PC-3 (cell line): Measurements from ENCODE around the gene CEACAM7. TPM values are rescaled to one million over a fixed set of nuclear protein-coding genes. Genes with fewer than 3 reads are reported as not detected.

Experiments used
- ATAC-seq: fragments of 200-7000 bp; cut with Tn5 transposase; 2 replicates; pipeline ENCODE4 v1.9.1; 2020; ENCODE audit warnings: mild to moderate bottlenecking, moderate library complexity
- BruUV-seq: library from RNA; stranded (reverse); fragments of 400-500 nt; replicated peaks from 2 replicates; lab custom pipeline; 2021; lab: Mats Ljungman, UMichigan
- CTCF ChIA-PET: fragments of 300-600 bp; sonication (Branson Sonifier 250); formaldehyde crosslinking; loops from one replicate; lab custom pipeline; 2022; ENCODE audit warnings: antibody characterized with exemption; lab: Charles Lee
- POLR2A ChIA-PET: fragments of 300-600 bp; sonication (Branson Sonifier 250); formaldehyde crosslinking; loops from one replicate; lab custom pipeline; 2022; ENCODE audit warnings: antibody characterized with exemption; ENCODE audit not compliant: unreplicated experiment; lab: Charles Lee
- DNase-seq: peaks from one replicate; pipeline ENCODE4 v3.0.0-alpha.2; 2015
- H2AFZ ChIP-seq: fragments of 300-600 bp; sonication (generic); 2 replicates; pipeline ENCODE4 v1.6.0; 2016; ENCODE audit warnings: antibody characterized with exemption, low read length
- H3F3A ChIP-seq: fragments of 300-600 bp; sonication (generic); one replicate; pipeline ENCODE4 v1.6.0; 2017; ENCODE audit warnings: antibody characterized with exemption, low read length, control low read depth, mild to moderate bottlenecking; ENCODE audit not compliant: unreplicated experiment
- H3K27ac ChIP-seq: fragments of 300-600 bp; sonication (generic); 2 replicates; pipeline ENCODE4 v1.5.1; 2016; ENCODE audit warnings: mild to moderate bottlenecking, low read length
- H3K27me3 ChIP-seq: fragments of 300-600 bp; sonication (generic); 2 replicates; pipeline ENCODE4 v1.6.1; 2016; ENCODE audit warnings: low read length, mixed read lengths
- H3K36me3 ChIP-seq: fragments of 300-600 bp; sonication (generic); 2 replicates; pipeline ENCODE4 v1.6.1; 2016; ENCODE audit warnings: low read depth, mixed run types, low read length, mixed read lengths
- H3K4me1 ChIP-seq: fragments of 300-600 bp; sonication (generic); 2 replicates; pipeline ENCODE4 v1.5.1; 2016; ENCODE audit warnings: low read length; ENCODE audit not compliant: insufficient read depth
- H3K4me2 ChIP-seq: fragments of 300-600 bp; sonication (generic); 2 replicates; pipeline ENCODE4 v1.6.0; 2016; ENCODE audit warnings: low read length
- H3K4me3 ChIP-seq: fragments of 300-600 bp; sonication (generic); 2 replicates; pipeline ENCODE4 v1.5.1; 2016; ENCODE audit warnings: mild to moderate bottlenecking, low read length, mixed read lengths
- H3K79me2 ChIP-seq: fragments of 300-600 bp; sonication (generic); 2 replicates; pipeline ENCODE4 v1.6.1; 2017; ENCODE audit warnings: low read length, mixed read lengths
- H3K9ac ChIP-seq: fragments of 300-600 bp; sonication (generic); 2 replicates; pipeline ENCODE4 v1.6.0; 2016; ENCODE audit warnings: mild to moderate bottlenecking, low read length
- H3K9me2 ChIP-seq: fragments of 300-600 bp; sonication (generic); replicated peaks from 2 replicates; pipeline ENCODE4 v1.6.1; 2016; ENCODE audit warnings: mixed run types, low read length, mixed read lengths
- H3K9me3 ChIP-seq: fragments of 300-600 bp; sonication (generic); 2 replicates; pipeline ENCODE4 v1.6.1; 2016; ENCODE audit warnings: low read length, mixed read lengths
- H4K20me1 ChIP-seq: fragments of 300-600 bp; sonication (generic); 2 replicates; pipeline ENCODE4 v1.6.1; 2016; ENCODE audit warnings: low read length, mixed read lengths
- EZH2 ChIP-seq: fragments of 300-600 bp; sonication (generic); IDR thresholded peaks from one replicate; pipeline ENCODE4 v1.6.1; 2017; ENCODE audit warnings: antibody characterized with exemption, mild to moderate bottlenecking, low read length; ENCODE audit not compliant: unreplicated experiment
- EZH2phosphoT487 ChIP-seq: fragments of 300-600 bp; sonication (generic); IDR thresholded peaks from 2 replicates; pipeline ENCODE4 v1.6.1; 2018; ENCODE audit warnings: mild to moderate bottlenecking, antibody characterized with exemption, low read length, borderline replicate concordance
- intact Hi-C: fragments of 100-400 bp; cut with micrococcal nuclease; formaldehyde crosslinking; loops from 2 replicates; pipeline ENCODE4 v1.9.0; 2023
- total RNA-seq: library from RNA; depleted of rRNA; stranded (reverse); fragments of >200 nt; gene quantifications from 2 replicates; pipeline ENCODE4 v1.2.3, GENCODE V29; 2014
- TF ChIP-seq, protein P1 (sequence below): fragments of 300-600 bp; sonication (generic); conservative IDR thresholded peaks from 2 replicates; pipeline ENCODE4 v1.5.1; 2017; ENCODE audit warnings: antibody characterized with exemption, low read depth, mild to moderate bottlenecking, low read length

The CEACAM7 gene
- total RNA-seq, 1 experiment from 2014 or later: not detected

GRCh38 chr19:41691268-41691970 lies 3.3 kb upstream of the CEACAM7 start:
- no peak for ATAC-seq
- no peaks in the 10 kb centered on the region for H3K9me3 ChIP-seq
- CTCF ChIA-PET: interaction anchor here (1.0 kb wide), 1 partner anchor 49 kb away, joined by 6 read pairs; no protein-coding TSS in a partner anchor

DNA sequence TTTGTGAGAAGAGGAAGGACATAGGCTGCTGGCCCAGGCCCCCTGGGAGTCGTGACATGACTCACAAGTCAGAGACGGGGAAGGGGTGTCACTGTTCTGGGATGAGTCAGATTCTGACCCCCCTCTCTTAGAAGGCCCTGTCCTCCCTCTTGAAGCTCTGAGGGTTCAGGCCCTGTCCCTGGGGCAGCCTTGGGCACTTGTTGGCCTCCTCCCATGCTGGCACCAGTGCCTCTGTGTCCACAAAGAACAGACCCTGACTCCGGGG lies 2.7 kb upstream of the CEACAM7 start:
- H3K4me2 ChIP-seq: no peak overlapping the region
- no peaks in the 10 kb centered on the region for H3F3A ChIP-seq
- no peaks in the 10 kb centered on the region for H3K36me3 ChIP-seq
- no peaks in the 10 kb centered on the region for H3K4me1 ChIP-seq
- no peaks in the 10 kb centered on the region for H3K27me3 ChIP-seq
- ChIA-PET CTCF (interaction anchor here (1.0 kb wide), 1 partner anchor 49 kb away, joined by 6 read pairs; no protein-coding TSS in a partner anchor), POLR2A (no interaction called here)
- DNase-seq (no peak), ATAC-seq (no peak)
- H3K9ac ChIP-seq: no peak overlapping the region
- H4K20me1 ChIP-seq: no peaks in the 10 kb centered on the region
- TF ChIP-seq EZH2phosphoT487 (no peak), EZH2 (no peak)
- TF ChIP-seq, protein P1, sequence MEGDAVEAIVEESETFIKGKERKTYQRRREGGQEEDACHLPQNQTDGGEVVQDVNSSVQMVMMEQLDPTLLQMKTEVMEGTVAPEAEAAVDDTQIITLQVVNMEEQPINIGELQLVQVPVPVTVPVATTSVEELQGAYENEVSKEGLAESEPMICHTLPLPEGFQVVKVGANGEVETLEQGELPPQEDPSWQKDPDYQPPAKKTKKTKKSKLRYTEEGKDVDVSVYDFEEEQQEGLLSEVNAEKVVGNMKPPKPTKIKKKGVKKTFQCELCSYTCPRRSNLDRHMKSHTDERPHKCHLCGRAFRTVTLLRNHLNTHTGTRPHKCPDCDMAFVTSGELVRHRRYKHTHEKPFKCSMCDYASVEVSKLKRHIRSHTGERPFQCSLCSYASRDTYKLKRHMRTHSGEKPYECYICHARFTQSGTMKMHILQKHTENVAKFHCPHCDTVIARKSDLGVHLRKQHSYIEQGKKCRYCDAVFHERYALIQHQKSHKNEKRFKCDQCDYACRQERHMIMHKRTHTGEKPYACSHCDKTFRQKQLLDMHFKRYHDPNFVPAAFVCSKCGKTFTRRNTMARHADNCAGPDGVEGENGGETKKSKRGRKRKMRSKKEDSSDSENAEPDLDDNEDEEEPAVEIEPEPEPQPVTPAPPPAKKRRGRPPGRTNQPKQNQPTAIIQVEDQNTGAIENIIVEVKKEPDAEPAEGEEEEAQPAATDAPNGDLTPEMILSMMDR: no peak
- H2AFZ ChIP-seq: no peak overlapping the region
- intact Hi-C loops: loop anchor here (5.0 kb wide), 1 partner anchor 48 kb away; no protein-coding TSS in a partner anchor
- no peak overlapping the region for H3K27ac ChIP-seq
- no TSS peak for BruUV-seq
- H3K9me3 ChIP-seq: no peaks in the 10 kb centered on the region
- no peaks in the 10 kb centered on the region for H3K79me2 ChIP-seq
- H3K4me3 ChIP-seq: no peak overlapping the region
- H3K9me2 ChIP-seq: no peaks in the 10 kb centered on the region

More at GRCh38 chr19:41691268-41691970, 3.3 kb upstream of the CEACAM7 start:
- Histone ChIP-seq H4K20me1 (no peaks in the 10 kb centered on the region), H3K36me3 (no peaks in the 10 kb centered on the region), H3K4me3 (no peak overlapping the region), H3K27ac (no peak overlapping the region), H3F3A (no peaks in the 10 kb centered on the region), H3K4me2 (no peak overlapping the region), H3K9ac (no peak overlapping the region), H3K4me1 (no peaks in the 10 kb centered on the region), H2AFZ (no peak overlapping the region), H3K9me2 (no peaks in the 10 kb centered on the region), H3K27me3 (no peaks in the 10 kb centered on the region), H3K79me2 (no peaks in the 10 kb centered on the region)
- intact Hi-C loops: loop anchor here (5.0 kb wide), 1 partner anchor 49 kb away; no protein-coding TSS in a partner anchor
- DNase-seq: peak; percentile 27
- POLR2A ChIA-PET: no interaction called here
- TF ChIP-seq EZH2phosphoT487: no peak
- TF ChIP-seq, protein P1: peak; percentile 71
- TF ChIP-seq EZH2: no peak
- BruUV-seq: no TSS peak
